ENCODE results near the gene SP6. TPM values are rescaled to one million over a fixed set of nuclear protein-coding genes. Genes with fewer than 3 reads are reported as not detected.

SP6 gene
- total RNA-seq, 1 experiment from 2014 or later = not detected

GRCh38 chr17:47873200-47874090 lies 22.5 kb upstream of the SP6 start:
- Histone ChIP-seq H3K36me3 (ENCODE audit: insufficient read depth, low read length) (no peaks in the 10 kb centered on the region), H3K4me1 (ENCODE audit: low read length) (peaks cover 14% of the 10 kb centered on the region), H3K27me3 (ENCODE audit: low read length) (no peaks in the 10 kb centered on the region), H3K9me2 (replicated peaks; ENCODE audit: insufficient read depth, low read length) (no peaks in the 10 kb centered on the region), H2AFZ (ENCODE audit: low read length) (no peak overlapping the region), H3K9me3 (ENCODE audit: low read length) (no peaks in the 10 kb centered on the region), H3K79me2 (ENCODE audit: low read length) (no peaks in the 10 kb centered on the region), H3K27ac (ENCODE audit: low read length) (no peak overlapping the region), H4K20me1 (ENCODE audit: insufficient read depth, low read depth, low read length) (no peaks in the 10 kb centered on the region), H3K4me3 (ENCODE audit: low read length) (no peak overlapping the region), H3K4me2 (ENCODE audit: low read depth, low read length, poor library complexity, severe bottlenecking) (no peak overlapping the region), H3K9ac (ENCODE audit: low read length) (no peak overlapping the region)
- DNase-seq = no peak

- Histone ChIP-seq H3K9me2 (replicated peaks; ENCODE audit: insufficient read depth, low read length) (no peaks in the 10 kb centered on the region), H3K36me3 (ENCODE audit: insufficient read depth, low read length) (no peaks in the 10 kb centered on the region), H3K27ac (ENCODE audit: low read length) (no peak overlapping the region), H3K4me3 (ENCODE audit: low read length) (no peak overlapping the region), H3K79me2 (ENCODE audit: low read length) (no peaks in the 10 kb centered on the region), H3K9me3 (ENCODE audit: low read length) (no peaks in the 10 kb centered on the region), H4K20me1 (ENCODE audit: insufficient read depth, low read depth, low read length) (no peaks in the 10 kb centered on the region), H3K4me1 (ENCODE audit: low read length) (peaks cover 14% of the 10 kb centered on the region), H2AFZ (ENCODE audit: low read length) (no peak overlapping the region), H3K4me2 (ENCODE audit: low read depth, low read length, poor library complexity, severe bottlenecking) (no peak overlapping the region), H3K9ac (ENCODE audit: low read length) (no peak overlapping the region), H3K27me3 (ENCODE audit: low read length) (no peaks in the 10 kb centered on the region)
- no peak for DNase-seq
These were observed 21.7 kb upstream of the SP6 start for GRCh38 chr17:47872651-47873161.

- DNase-seq = no peak
- Histone ChIP-seq H3K4me3 (ENCODE audit: low read length) (no peak overlapping the region), H3K9me3 (ENCODE audit: low read length) (no peaks in the 10 kb centered on the region)
These were observed 21.2 kb upstream of the SP6 start for GRCh38 chr17:47872019-47872650.

GRCh38 chr17:47871048-47871447 lies 20.1 kb upstream of the SP6 start:
- no peak overlapping the region for H3K4me3 ChIP-seq (ENCODE audit: low read length)
- peaks cover 14% of the 10 kb centered on the region for H3K4me1 ChIP-seq (ENCODE audit: low read length)
- H3K9ac ChIP-seq (ENCODE audit: low read length) = no peak overlapping the region
- no peak for DNase-seq
- no peaks in the 10 kb centered on the region for H3K9me2 ChIP-seq (replicated peaks; ENCODE audit: insufficient read depth, low read length)
- H3K27ac ChIP-seq (ENCODE audit: low read length) = no peak overlapping the region
- no peaks in the 10 kb centered on the region for H3K27me3 ChIP-seq (ENCODE audit: low read length)
- H2AFZ ChIP-seq (ENCODE audit: low read length) = no peak overlapping the region
- H3K79me2 ChIP-seq (ENCODE audit: low read length) = no peaks in the 10 kb centered on the region
- H3K36me3 ChIP-seq (ENCODE audit: insufficient read depth, low read length) = no peaks in the 10 kb centered on the region
- no peak overlapping the region for H3K4me2 ChIP-seq (ENCODE audit: low read depth, low read length, poor library complexity, severe bottlenecking)
- no peaks in the 10 kb centered on the region for H3K9me3 ChIP-seq (ENCODE audit: low read length)
- no peaks in the 10 kb centered on the region for H4K20me1 ChIP-seq (ENCODE audit: insufficient read depth, low read depth, low read length)

More at GRCh38 chr17:47872019-47872650, 21.2 kb upstream of the SP6 start:
- no peaks in the 10 kb centered on the region for H3K36me3 ChIP-seq (ENCODE audit: insufficient read depth, low read length)
- no peaks in the 10 kb centered on the region for H3K79me2 ChIP-seq (ENCODE audit: low read length)
- H3K27me3 ChIP-seq (ENCODE audit: low read length) = no peaks in the 10 kb centered on the region
- no peak overlapping the region for H2AFZ ChIP-seq (ENCODE audit: low read length)
- no peak overlapping the region for H3K9ac ChIP-seq (ENCODE audit: low read length)
- no peak overlapping the region for H3K27ac ChIP-seq (ENCODE audit: low read length)
- H3K4me1 ChIP-seq (ENCODE audit: low read length) = peaks cover 14% of the 10 kb centered on the region
- no peak overlapping the region for H3K4me2 ChIP-seq (ENCODE audit: low read depth, low read length, poor library complexity, severe bottlenecking)
- H4K20me1 ChIP-seq (ENCODE audit: insufficient read depth, low read depth, low read length) = no peaks in the 10 kb centered on the region
- no peaks in the 10 kb centered on the region for H3K9me2 ChIP-seq (replicated peaks; ENCODE audit: insufficient read depth, low read length)

- no peaks in the 10 kb centered on the region for H3K79me2 ChIP-seq (ENCODE audit: low read length)
- no peaks in the 10 kb centered on the region for H3K36me3 ChIP-seq (ENCODE audit: insufficient read depth, low read length)
- H3K9ac ChIP-seq (ENCODE audit: low read length) = no peak overlapping the region
- H3K4me1 ChIP-seq (ENCODE audit: low read length) = peaks cover 7% of the 10 kb centered on the region
- H3K27ac ChIP-seq (ENCODE audit: low read length) = no peak overlapping the region
- no peaks in the 10 kb centered on the region for H3K27me3 ChIP-seq (ENCODE audit: low read length)
- DNase-seq = no peak
- no peak overlapping the region for H2AFZ ChIP-seq (ENCODE audit: low read length)
- H3K9me2 ChIP-seq (replicated peaks; ENCODE audit: insufficient read depth, low read length) = no peaks in the 10 kb centered on the region
- H3K9me3 ChIP-seq (ENCODE audit: low read length) = no peaks in the 10 kb centered on the region
- H3K4me3 ChIP-seq (ENCODE audit: low read length) = no peak overlapping the region
- H4K20me1 ChIP-seq (ENCODE audit: insufficient read depth, low read depth, low read length) = no peaks in the 10 kb centered on the region
- no peak overlapping the region for H3K4me2 ChIP-seq (ENCODE audit: low read depth, low read length, poor library complexity, severe bottlenecking)
These were observed 19.1 kb upstream of the SP6 start for GRCh38 chr17:47870056-47870455.

GRCh38 chr17:47869114-47869513 lies 18.2 kb upstream of the SP6 start:
- no peak overlapping the region for H3K4me2 ChIP-seq (ENCODE audit: low read depth, low read length, poor library complexity, severe bottlenecking)
- no peak overlapping the region for H2AFZ ChIP-seq (ENCODE audit: low read length)
- H3K79me2 ChIP-seq (ENCODE audit: low read length) = no peaks in the 10 kb centered on the region
- no peaks in the 10 kb centered on the region for H3K9me2 ChIP-seq (replicated peaks; ENCODE audit: insufficient read depth, low read length)
- no peaks in the 10 kb centered on the region for H4K20me1 ChIP-seq (ENCODE audit: insufficient read depth, low read depth, low read length)
- H3K27ac ChIP-seq (ENCODE audit: low read length) = no peak overlapping the region
- no peak for DNase-seq
- no peak overlapping the region for H3K9ac ChIP-seq (ENCODE audit: low read length)
- H3K4me1 ChIP-seq (ENCODE audit: low read length) = no peaks in the 10 kb centered on the region
- no peaks in the 10 kb centered on the region for H3K9me3 ChIP-seq (ENCODE audit: low read length)
- no peaks in the 10 kb centered on the region for H3K36me3 ChIP-seq (ENCODE audit: insufficient read depth, low read length)
- H3K27me3 ChIP-seq (ENCODE audit: low read length) = no peaks in the 10 kb centered on the region
- no peak overlapping the region for H3K4me3 ChIP-seq (ENCODE audit: low read length)

GRCh38 chr17:47867813-47868533 lies 17.0 kb upstream of the SP6 start:
- H3K27me3 ChIP-seq (ENCODE audit: low read length) = no peaks in the 10 kb centered on the region
- no peak overlapping the region for H3K4me3 ChIP-seq (ENCODE audit: low read length)
- H3K4me2 ChIP-seq (ENCODE audit: low read depth, low read length, poor library complexity, severe bottlenecking) = no peak overlapping the region
- no peak overlapping the region for H2AFZ ChIP-seq (ENCODE audit: low read length)
- H3K36me3 ChIP-seq (ENCODE audit: insufficient read depth, low read length) = no peaks in the 10 kb centered on the region
- H3K4me1 ChIP-seq (ENCODE audit: low read length) = no peaks in the 10 kb centered on the region
- H3K79me2 ChIP-seq (ENCODE audit: low read length) = no peaks in the 10 kb centered on the region
- DNase-seq = no peak
- H4K20me1 ChIP-seq (ENCODE audit: insufficient read depth, low read depth, low read length) = no peaks in the 10 kb centered on the region
- no peaks in the 10 kb centered on the region for H3K9me3 ChIP-seq (ENCODE audit: low read length)
- no peak overlapping the region for H3K9ac ChIP-seq (ENCODE audit: low read length)
- H3K9me2 ChIP-seq (replicated peaks; ENCODE audit: insufficient read depth, low read length) = no peaks in the 10 kb centered on the region
- no peak overlapping the region for H3K27ac ChIP-seq (ENCODE audit: low read length)

GRCh38 chr17:47866941-47867340 lies 16.0 kb upstream of the SP6 start:
- Histone ChIP-seq H3K9ac (ENCODE audit: low read length) (no peak overlapping the region), H3K27me3 (ENCODE audit: low read length) (no peaks in the 10 kb centered on the region), H3K36me3 (ENCODE audit: insufficient read depth, low read length) (no peaks in the 10 kb centered on the region), H3K4me1 (ENCODE audit: low read length) (no peaks in the 10 kb centered on the region), H4K20me1 (ENCODE audit: insufficient read depth, low read depth, low read length) (no peaks in the 10 kb centered on the region), H3K9me3 (ENCODE audit: low read length) (no peaks in the 10 kb centered on the region), H3K79me2 (ENCODE audit: low read length) (no peaks in the 10 kb centered on the region), H3K9me2 (replicated peaks; ENCODE audit: insufficient read depth, low read length) (no peaks in the 10 kb centered on the region), H3K27ac (ENCODE audit: low read length) (no peak overlapping the region), H2AFZ (ENCODE audit: low read length) (no peak overlapping the region), H3K4me2 (ENCODE audit: low read depth, low read length, poor library complexity, severe bottlenecking) (no peak overlapping the region), H3K4me3 (ENCODE audit: low read length) (no peak overlapping the region)
- DNase-seq = no peak
